Lung (tissue), 12 donors: ENCODE measurements around the gene SLC16A10. TPM values are rescaled to one million over a fixed set of nuclear protein-coding genes. Genes with fewer than 3 reads are reported as not detected.
A peak's percentile ranks its signal among the peaks of the same experiment; 100 is the strongest.
"Not testable (repeated sequence)": the region's sequence is repeated elsewhere in the genome, so short reads cannot be mapped to it uniquely, and the experiment has no call there.

Experiments used
- ATAC-seq: fragments of 200-7000 bp; cut with Tn5 transposase; one replicate; pipeline ENCODE4 v1.9.1; 2020; ENCODE audit warnings: moderate number of reproducible peaks; ENCODE audit not compliant: insufficient read depth, low FRiP score
- DNase-seq, 3 donors: peaks; one replicate each; pipeline ENCODE4 v3.0.0-alpha.2; 2013 to 2017
- H3K27ac ChIP-seq, 2 donors: one replicate each; pipeline ENCODE4 v1.5.1; 2013; ENCODE audit warnings: mild to moderate bottlenecking in 2 of 2, moderate library complexity in 2 of 2, control low read depth in 1 of 2, inconsistent platforms in 1 of 2, low read depth in 1 of 2, low read length in 1 of 2
- H3K27me3 ChIP-seq, 3 donors: one replicate each; pipeline ENCODE4 v1.5.1; 2013; ENCODE audit warnings: low read length in 2 of 3; ENCODE audit not compliant: control insufficient read depth in 3 of 3, insufficient read depth in 3 of 3
- H3K36me3 ChIP-seq, 4 donors: one replicate each; pipeline ENCODE4 v1.5.1; 2013; ENCODE audit warnings: low read length in 4 of 4, mild to moderate bottlenecking in 1 of 4, moderate library complexity in 1 of 4; ENCODE audit not compliant: control insufficient read depth in 4 of 4, insufficient read depth in 4 of 4
- H3K4me1 ChIP-seq, 5 donors: one replicate each; pipeline ENCODE4 v1.5.1; 2013; ENCODE audit warnings: low read length in 5 of 5, mild to moderate bottlenecking in 2 of 5, moderate library complexity in 1 of 5; ENCODE audit not compliant: control insufficient read depth in 5 of 5, insufficient read depth in 5 of 5
- H3K4me3 ChIP-seq: one replicate; pipeline ENCODE4 v1.5.1; 2013; ENCODE audit warnings: mild to moderate bottlenecking, control low read depth, moderate library complexity
- H3K9ac ChIP-seq, 2 donors: one replicate each; pipeline ENCODE4 v1.5.1; 2013; ENCODE audit warnings: low read length in 2 of 2, control low read depth in 1 of 2; ENCODE audit not compliant: insufficient read depth in 1 of 2
- H3K9me3 ChIP-seq, 4 donors: one replicate each; pipeline ENCODE4 v1.5.1; 2013; ENCODE audit warnings: low read length in 3 of 4, mild to moderate bottlenecking in 1 of 4, moderate library complexity in 1 of 4; ENCODE audit not compliant: control insufficient read depth in 4 of 4, insufficient read depth in 3 of 4
- CTCF ChIP-seq: IDR thresholded peaks from 2 replicates; pipeline ENCODE4 v1.5.1; 2012; ENCODE audit warnings: mild to moderate bottlenecking; ENCODE audit errors: control extremely low read depth, extremely low read depth
- WGBS, 2 donors: extraction: QIAGEN DNeasy Blood & Tissue Kit; methylation state at CpG; one replicate each; pipeline ENCODE4 v1.1.7; 2013; 5-methylcytosine and 5-hydroxymethylcytosine counted together
- polyA plus RNA-seq, 2 donors: library from polyadenylated mRNA; stranded (reverse); fragments of 200-250 nt; gene quantifications; one replicate each; pipeline ENCODE4 v1.2.1, GENCODE V29; 2013
- total RNA-seq, 2 donors: library from RNA; depleted of rRNA in 1 of 2; stranded (reverse); fragments of >200 nt in 1 of 2; gene quantifications; one replicate each; pipeline ENCODE4 v1.2.1, GENCODE V29; 2014 to 2021
- donor health status: control.
- donor health status: control.
- donor health status: Bipolar disorder and iron deficiency.
- donor health status: healthy.
- donor health status: DM: yes; HTN: yes; CAD: no.

SLC16A10 gene
- total and polyA plus RNA-seq, 4 donors, result 2.0 to 10.5 (median 9.6) TPM

DNA sequence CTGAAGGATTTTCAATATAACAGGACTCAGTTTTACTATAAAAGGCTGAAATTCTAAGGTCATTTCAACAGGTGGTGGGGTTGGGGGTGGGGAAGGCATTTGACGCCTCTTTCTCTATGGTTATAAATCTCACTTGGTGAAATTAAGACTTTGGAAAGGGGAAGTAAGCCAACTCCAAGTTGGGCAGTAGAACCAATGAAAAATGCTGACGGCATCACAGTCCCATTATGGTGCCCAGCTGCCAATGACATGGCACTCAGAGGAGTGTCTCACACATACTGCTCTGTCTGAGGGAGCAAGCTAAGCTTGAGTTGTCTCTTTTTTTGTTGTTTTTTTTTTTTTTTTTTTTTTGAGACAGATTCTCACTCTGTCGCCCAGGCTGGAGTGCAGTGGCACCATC lies 4.7 kb downstream of the SLC16A10 start:
- H3K4me1 ChIP-seq, result peaks cover 0 to 13% (median 0%) of the 10 kb centered on the region in 5 donors
- TF ChIP-seq CTCF, result no peak
- DNase-seq (no peak), ATAC-seq (no peak)
- H3K9ac ChIP-seq, result no peak overlapping the region
- no peak overlapping the region for H3K27ac ChIP-seq
- H3K9me3 ChIP-seq, result no peaks in the 10 kb centered on the region
- WGBS, 2 donors, result 88 to 90% methylated on average over 3 of the region's 3 CpGs
- H3K36me3 ChIP-seq, result no peaks in the 10 kb centered on the region
- H3K4me3 ChIP-seq, result no peak overlapping the region
- peaks cover 0 to 11% (median 7%) of the 10 kb centered on the region in 3 donors for H3K27me3 ChIP-seq

DNA sequence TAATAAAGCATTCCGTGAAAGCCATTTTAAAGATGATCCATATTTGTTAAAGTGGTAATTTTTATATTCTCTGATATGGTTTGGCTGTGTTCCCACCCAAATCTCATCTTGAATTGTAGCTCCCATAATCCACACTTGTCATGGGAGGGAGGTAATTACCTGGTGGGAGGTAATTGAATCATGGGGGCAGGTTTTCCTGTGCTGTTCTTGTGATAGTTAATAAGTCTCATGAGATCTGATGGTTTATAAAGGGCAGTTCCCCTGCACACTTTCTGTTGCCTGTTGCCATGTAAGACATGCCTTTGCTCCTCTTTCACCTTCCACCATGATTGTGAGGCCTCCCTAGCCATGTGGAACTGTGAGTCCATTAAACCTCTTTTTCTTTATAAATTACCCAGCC lies 8.2 kb downstream of the SLC16A10 start:
- not testable (repeated sequence) for DNase-seq, H3K27ac ChIP-seq, H3K9ac ChIP-seq, H3K27me3 ChIP-seq, H3K36me3 ChIP-seq, H3K4me3 ChIP-seq, ATAC-seq, H3K9me3 ChIP-seq, H3K4me1 ChIP-seq
- WGBS, 2 donors, result 98 to 100% methylated on average over 1 of the region's 1 CpG

DNA sequence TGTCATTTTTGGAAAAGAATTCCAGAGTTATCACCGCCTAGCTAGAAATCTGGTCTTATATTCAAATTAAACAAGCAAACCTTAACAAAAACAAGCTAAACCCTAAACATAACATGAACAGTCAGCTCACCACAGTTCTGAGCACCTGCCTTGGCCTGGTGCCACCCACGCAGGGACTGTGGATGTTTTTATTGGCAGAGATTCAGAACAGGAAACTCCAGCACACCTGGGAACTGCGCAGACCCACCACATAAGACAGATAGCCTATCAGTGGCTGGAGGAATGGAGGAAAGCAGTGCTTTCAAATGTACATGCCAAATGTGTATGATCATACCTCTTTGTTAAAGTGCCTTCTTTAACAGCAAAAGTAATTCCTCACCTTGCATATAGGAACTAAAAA lies 8.9 kb downstream of the SLC16A10 start:
- no peak overlapping the region for H3K9ac ChIP-seq
- H3K9me3 ChIP-seq, result no peaks in the 10 kb centered on the region
- no peak overlapping the region for H3K27ac ChIP-seq
- H3K27me3 ChIP-seq, result no peaks in the 10 kb centered on the region
- 47 to 51% methylated on average over 3 of the region's 3 CpGs for WGBS, 2 donors
- TF ChIP-seq CTCF, result no peak
- no peak for ATAC-seq
- no peaks in the 10 kb centered on the region for H3K36me3 ChIP-seq
- H3K4me3 ChIP-seq, result no peak overlapping the region
- DNase-seq, result peak; percentile 62 to 67 (median 63)
- peaks cover 0 to 1% (median 0%) of the 10 kb centered on the region in 5 donors for H3K4me1 ChIP-seq

DNA sequence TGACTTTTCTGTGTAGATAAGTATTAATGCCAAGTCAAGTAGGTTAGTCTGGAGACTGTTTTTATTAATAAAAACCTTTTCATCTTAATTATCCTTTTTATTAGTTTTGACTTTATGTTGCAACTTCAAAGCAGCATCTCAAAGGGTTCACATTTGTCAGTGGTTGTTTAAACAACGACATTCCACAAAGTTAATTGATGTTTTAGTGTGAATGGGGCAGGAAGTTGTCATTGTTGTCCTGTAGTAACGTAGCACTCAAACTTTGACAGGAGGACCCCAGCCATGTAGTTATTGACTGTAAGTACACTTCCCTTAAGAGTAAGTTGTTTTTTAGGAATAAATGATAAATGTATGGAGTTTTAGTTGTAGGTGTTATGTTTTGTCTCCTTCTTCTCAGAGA lies 11.3 kb downstream of the SLC16A10 start:
- Histone ChIP-seq H3K9me3 (no peaks in the 10 kb centered on the region), H3K27ac (no peak overlapping the region), H3K9ac (no peak overlapping the region), H3K4me3 (no peak overlapping the region), H3K4me1 (peaks cover 0 to 1% (median 0%) of the 10 kb centered on the region in 5 donors), H3K36me3 (no peaks in the 10 kb centered on the region), H3K27me3 (no peaks in the 10 kb centered on the region)
- ATAC-seq (no peak), DNase-seq (no peak)
- 41 to 62% methylated on average over 2 of the region's 2 CpGs for WGBS, 2 donors
- TF ChIP-seq CTCF, result no peak
